ENCODE measurements around the gene TBPL1. TPM values are rescaled to one million over a fixed set of nuclear protein-coding genes. Genes with fewer than 3 reads are reported as not detected.
"Not testable (repeated sequence)": the region's sequence is repeated elsewhere in the genome, so short reads cannot be mapped to it uniquely, and the experiment has no call there.

Gene TBPL1
- total RNA-seq, 1 donor from 2014 or later = 29.3 TPM

DNA sequence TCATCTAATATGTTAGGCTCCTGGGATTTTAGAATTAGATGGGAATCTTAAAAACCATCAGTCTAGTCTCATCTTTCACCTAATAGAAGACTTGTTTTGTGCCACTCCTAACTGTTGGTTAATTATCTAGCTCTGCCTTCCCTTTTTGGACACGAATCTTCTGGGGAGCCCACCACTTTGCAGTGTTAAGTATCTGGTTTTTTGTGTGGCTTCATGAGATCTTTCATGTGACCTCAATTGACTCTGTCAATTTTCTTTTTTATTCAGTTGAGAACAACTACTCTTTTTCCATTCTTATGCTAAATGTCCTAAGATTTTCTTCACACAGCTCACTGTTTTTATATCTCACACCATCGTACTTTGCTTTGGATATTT lies 16.9 kb downstream of the TBPL1 start:
- FAIRE-seq = no peak

DNA sequence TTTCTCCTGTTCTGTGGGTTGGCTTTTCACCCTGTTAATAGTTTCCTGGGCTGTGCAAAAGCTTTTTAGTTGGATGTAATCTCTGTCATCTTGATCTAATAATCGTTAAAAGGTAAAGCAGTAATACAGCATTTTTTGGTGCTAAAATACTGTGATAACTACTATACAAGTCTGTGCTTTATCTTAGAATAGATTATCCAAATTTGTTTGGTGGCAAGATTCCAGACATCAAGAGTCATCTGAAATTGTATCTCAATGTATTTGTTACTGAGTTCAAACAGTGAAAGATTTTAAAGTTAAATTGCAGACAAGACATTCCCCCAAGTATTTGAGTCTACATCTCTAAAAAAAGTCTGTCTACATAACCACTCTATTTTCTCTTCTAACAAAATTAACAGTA lies 18.8 kb downstream of the TBPL1 start:
- no peak for FAIRE-seq
- DNase-seq (ENCODE audit: low spot score in 2 of 2) = no peak

More for the DNA sequence above, 16.9 kb downstream of the TBPL1 start:
- no peak for DNase-seq (ENCODE audit: low spot score in 2 of 2)

DNA sequence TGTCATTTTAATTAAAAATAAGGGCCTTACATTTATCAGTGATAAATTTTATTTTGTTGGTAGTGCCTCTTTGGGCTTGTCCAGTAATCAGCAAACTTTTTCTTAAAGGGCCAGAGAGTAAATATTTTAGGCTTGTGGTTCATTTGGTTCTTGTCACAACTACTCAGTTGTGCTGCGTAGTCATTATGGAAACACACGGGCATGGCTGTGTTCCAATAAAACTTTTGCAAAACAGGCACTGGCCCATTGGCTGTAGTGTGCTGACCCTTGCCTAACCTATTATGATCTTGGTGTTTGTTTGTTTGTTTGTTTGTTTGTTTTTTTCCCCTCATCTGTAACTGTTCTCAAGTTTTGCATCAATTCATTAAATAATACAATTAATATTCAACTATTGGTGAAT lies 19.4 kb downstream of the TBPL1 start:
- no peak for FAIRE-seq
- no peak for DNase-seq (ENCODE audit: low spot score in 2 of 2)

DNA sequence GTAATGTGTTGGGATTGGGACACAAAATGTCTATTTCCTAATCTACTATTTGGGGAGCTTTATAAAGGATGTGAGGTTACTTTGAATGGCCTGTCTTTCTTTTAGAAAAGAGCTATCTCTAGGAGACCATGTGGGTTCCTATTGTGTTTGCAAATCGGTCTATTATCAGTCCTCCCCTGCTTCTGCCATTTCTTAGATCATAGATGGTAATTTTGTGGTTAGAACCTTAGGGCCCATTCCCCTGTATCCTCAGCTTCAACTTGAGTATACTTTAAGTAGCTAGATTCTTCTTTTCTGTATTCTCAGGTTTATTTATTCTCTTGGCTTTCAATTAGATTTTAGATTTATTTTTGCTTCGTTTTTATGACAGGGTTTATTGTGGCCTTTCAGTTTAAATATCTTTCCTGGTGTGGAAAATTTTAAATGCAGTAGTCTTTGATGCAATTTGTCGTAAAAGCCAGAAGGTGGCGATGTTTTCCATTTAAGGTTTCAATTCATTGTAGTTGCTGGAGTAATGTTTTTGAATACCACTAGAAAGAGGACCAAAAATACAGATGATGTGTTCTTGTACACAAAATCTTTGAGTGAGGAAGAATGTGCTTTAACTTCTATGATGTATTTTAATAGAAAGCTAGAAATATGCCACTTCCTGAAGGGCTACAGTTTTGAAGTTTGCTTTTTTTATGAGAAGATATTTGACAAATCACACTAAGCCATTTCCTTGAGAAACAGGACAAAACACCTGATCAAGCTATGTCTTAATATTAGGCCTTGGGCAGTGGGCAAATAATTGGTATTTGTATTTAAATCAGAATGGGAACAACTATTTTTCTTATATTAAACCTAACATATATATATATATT lies 20.3 kb downstream of the TBPL1 start:
- FAIRE-seq = peak; percentile 98
- DNase-seq (ENCODE audit: low spot score in 2 of 2) = peak in 1 of 2 donors; percentile 34

DNA sequence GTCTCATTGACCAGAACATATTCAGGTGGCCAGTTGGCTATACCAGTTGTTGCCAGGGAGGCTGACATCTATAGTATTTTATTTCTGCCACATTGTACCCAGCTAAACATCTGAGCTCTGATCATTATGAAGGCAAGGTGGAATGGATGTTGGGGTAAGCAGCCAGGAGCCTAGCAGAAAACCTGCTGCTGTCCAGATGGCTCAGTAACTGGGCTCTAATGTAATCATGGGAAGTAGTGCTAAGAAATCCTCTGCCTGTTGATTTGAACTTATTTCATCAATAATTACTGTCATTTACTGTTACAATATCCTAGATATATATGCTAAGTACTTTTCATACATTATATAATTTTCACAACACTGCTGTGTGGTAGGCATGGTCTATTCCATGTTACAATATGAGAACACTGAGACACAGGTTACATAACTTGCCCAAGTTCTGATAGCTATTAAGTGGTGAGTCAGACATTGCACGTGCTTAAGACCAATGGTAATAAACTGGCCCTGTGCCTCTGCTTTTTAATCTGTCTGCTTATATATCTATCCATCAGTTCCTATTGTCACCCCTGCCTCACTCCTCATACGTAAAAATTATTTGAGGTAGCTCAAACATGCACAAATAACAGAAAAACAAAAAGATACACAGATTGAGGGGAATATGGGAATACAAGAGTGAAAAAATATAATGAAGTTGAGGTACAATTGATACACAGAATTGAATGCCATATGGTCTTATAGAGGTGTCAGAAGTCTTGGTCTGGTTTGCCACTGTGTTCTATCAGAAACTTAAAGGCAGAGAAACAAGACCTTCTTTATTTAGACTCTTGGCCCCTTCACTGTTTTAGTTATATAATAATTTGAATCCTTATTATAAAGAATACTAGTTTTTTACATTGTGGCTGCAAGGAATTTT lies 25.2 kb downstream of the TBPL1 start:
- FAIRE-seq (peak; percentile 30), DNase-seq (ENCODE audit: low spot score in 2 of 2) (no peak)

DNA sequence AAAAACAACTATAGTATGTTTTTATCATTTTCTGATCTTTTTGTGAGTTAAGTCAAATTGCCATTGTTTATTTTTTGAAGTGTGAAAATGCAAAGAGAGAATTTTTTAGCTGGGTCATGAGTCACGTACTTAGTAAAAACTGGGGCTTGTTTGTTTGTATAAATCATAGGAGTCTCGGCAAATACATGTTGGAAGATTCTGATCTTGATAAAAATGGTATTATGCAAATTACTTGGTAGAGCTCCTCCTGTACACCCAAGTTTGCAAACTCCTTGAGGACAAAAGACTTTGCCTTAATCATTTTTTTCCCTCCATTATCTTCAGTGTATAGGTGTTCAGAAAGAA lies 25.8 kb downstream of the TBPL1 start:
- no peak for FAIRE-seq
- DNase-seq (ENCODE audit: low spot score in 2 of 2) = no peak

DNA sequence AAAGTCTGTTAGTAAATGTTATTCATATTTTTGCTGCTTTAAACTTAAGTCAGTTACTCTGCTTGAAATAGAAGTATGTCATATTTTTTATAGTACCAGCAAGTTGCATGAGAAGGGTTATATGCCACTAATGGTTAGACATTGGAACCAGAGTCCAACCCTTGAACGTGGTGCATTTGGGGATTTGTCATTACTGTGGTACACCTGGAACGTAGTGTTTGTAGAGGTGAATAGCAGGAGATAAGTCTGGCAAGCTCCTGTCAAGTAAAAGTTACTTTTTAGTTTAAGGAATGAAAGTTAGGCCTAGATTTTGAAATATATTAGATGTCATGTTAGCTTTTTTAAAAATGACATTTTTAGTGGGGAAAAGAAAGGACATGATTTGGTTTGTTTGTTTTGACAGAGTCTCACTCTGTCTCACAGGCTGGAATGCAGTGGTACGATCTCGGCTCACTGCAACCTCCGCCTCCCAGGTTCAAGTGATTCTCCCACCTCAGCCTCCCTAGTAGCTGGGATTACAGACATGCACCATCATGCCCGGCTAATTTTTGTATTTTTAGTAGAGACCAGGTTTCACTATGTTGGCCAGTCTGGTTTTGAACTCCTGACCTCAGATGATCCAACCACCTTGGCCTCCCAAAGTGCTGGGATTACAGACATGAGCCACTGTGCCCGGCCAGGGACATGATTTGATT lies 26.4 kb downstream of the TBPL1 start:
- DNase-seq (ENCODE audit: low spot score in 2 of 2); FAIRE-seq: not testable (repeated sequence)

DNA sequence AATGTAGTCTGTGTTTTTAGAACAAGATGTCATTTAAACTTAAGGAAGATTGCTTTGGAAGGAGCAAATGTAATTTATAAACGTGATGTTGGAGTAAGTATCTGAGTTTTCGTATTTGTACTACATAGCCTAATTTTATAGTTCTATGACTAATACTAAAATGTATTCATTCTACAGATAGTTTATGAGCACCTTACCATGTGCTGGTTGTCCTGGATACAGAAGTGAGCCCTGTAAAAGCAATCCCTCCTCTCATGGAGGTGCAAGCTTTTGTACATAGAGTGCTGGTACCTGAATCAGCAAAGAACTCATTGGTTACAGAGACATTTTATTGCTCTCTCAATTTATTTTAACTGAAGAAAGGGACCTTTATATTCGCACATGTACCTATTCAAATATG lies 27.1 kb downstream of the TBPL1 start:
- FAIRE-seq = no peak
- no peak for DNase-seq (ENCODE audit: low spot score in 2 of 2)

DNA sequence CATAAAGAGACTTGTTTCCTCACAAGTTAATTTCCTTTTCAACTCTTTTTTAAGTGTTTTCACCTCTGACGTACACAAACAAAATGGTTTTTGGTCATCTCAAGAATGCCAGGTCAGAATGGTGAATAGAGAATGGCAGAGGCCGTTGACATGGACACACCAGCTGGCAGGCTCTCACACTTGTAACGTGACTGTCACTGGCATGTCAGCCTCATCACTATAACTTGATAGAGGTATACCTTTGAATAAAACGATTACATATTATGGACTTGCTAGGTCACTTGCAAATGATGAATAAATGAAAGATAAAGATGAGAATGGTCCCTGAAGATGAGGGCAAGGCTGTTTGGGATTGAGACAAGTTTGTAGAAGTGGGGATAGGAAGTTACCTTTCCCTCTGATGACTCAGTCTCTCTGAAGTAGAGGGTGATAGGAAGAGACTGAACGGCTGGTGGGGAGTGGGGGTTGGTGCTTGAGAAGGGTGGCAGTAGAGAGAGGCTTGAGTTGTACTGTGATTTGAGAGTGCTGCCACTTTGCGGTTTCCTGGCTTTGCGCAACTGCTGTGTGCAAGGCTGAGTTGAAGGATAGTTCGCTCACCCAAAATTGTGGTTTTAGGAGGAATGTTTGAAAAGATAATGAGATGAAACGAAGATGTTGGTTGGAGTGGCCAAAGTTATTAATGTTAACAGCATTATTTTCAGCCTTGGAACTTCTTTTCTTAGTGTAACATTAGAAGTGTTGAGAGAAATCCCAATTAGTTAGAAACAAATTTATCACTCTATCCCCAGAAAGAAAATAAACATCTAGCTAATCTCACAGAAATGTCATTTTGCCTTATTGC lies 30.3 kb downstream of the TBPL1 start:
- FAIRE-seq (no peak), DNase-seq (ENCODE audit: low spot score in 2 of 2) (no peak)

DNA sequence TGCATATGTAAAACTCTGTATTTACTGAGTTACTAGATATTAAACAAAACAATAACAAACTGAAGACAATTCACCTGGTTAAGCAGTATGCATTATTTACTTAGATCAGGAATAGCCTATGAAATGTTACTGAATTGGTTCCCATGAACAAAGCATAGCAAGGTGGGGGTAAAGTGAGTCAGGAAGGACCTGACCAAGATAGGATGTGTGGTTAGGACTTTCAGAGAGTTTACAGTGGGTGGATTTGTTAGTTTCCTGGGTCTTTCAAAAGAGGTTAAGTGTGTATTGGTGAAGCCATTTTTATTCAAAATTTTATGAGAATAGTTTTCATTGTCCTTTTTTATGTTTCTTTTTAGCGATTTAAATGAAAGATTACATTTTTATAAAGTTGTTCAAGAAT lies 32.9 kb downstream of the TBPL1 start:
- no peak for DNase-seq (ENCODE audit: low spot score in 2 of 2)
- no peak for FAIRE-seq

DNA sequence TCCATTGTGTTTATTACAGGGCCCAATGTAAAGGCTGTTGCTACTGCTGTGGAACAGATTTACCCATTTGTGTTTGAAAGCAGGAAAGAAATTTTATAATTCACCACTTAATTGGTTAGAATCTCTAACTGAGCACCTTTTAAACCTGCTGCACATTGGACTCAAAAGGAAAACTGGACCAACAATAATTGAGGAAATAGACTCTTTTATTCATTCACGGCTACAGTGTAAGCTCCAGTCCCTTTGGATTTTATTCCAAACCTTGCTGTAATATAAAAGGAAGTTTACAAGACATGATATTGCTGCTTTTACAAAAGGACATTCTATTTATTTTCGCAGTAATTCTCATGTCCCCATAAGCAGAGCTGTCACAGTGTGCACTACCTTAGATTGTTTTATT lies 33.9 kb downstream of the TBPL1 start:
- FAIRE-seq = no peak
- DNase-seq (ENCODE audit: low spot score in 2 of 2) = no peak

DNA sequence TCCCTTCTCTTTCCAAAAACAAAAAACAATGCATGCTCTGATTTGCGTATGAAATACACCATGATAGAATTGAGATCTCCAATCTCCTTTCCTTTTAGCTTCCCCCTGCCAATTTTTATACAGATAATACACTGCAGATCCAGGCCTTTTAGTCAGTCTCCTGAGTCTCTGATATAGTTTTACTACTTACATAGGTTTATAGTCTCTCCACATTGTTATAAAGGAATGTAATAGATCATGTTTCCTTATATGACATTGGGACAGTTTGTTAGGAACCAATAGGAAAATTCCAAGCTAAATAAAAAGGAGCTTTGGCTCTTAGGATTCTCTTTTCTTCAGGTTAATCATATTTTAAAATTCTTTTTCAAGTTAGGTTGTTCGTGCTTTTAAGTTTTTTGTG lies 36.5 kb downstream of the TBPL1 start:
- DNase-seq (ENCODE audit: low spot score in 2 of 2) = no peak
- FAIRE-seq = no peak

DNA sequence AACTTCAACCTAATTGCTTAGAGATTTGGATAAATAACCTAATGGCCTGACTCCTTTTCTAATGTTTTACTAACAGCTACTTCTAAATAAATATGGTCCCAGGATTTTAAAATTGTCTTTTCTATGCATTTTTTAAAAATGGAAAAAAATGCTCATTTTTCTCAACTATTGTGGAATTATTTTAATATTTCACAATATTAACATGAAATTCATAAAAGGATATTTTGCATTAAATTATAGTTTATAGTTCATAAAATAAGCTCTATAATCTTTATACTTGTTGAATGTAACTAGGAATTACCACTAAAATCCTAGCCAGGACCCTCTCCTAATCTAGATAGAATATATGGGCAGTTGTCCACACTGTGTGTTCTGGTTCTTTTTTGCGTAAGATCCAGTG lies 37.3 kb downstream of the TBPL1 start:
- FAIRE-seq (peak; percentile 31), DNase-seq (ENCODE audit: low spot score in 2 of 2) (no peak)

DNA sequence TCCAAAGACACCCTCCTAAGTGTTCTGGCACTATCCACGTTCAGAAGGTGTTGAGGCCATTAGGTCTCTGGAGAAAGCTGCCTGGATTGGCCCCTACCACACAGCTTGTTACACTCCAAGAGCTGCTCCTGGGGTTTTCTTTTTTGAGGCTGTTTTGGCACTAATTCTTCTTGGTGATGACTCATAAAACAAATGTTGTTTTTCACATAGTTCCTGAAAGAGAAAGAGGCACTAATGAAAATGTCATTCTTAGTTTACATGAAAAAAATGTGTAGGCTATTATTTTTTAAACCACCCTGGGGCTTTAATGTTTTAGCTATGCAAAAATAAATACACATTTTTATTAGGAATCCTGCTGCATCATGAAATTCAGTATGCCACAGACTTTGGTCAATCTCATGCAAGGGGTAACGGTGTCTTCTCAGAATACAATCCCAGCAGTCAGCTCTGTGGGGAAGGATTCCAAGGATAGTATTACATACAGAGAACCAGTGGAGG lies 38.1 kb downstream of the TBPL1 start:
- DNase-seq (ENCODE audit: low spot score in 2 of 2) = no peak

DNA sequence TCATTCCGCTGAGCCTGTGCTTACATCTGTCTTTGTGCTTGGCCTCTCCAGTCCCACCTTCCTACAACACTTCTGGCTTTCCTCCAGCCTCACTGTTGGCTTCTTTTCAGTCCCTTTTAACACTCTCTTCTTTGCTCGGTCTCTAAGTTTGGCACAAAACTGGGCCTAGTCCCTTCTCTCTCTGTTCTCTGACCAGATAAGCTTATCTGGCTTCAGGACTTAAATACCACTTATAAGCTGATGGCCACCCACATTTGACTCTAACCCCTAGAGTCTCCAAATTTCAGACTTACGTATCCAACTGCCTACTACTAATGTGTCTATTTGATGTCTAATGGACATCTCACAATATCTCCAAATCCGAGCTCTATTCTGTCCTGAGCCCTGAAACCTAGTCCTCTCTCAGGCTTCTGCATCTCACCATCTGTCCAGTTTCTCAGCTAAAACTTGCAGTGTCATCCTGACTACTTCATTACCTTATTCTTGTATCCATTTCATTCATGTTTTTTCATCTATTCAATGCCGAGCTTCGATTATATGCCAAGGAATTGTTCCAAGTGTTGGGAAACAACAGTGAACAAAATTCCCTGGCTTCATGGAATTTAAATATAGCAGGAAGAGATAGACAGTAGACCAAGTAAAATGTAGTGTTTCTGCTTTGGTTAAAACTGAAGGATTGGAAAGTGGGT lies 40.1 kb downstream of the TBPL1 start:
- DNase-seq (ENCODE audit: low spot score in 2 of 2) = no peak
- FAIRE-seq = no peak

More for the DNA sequence above, 38.1 kb downstream of the TBPL1 start:
- no peak for FAIRE-seq

DNA sequence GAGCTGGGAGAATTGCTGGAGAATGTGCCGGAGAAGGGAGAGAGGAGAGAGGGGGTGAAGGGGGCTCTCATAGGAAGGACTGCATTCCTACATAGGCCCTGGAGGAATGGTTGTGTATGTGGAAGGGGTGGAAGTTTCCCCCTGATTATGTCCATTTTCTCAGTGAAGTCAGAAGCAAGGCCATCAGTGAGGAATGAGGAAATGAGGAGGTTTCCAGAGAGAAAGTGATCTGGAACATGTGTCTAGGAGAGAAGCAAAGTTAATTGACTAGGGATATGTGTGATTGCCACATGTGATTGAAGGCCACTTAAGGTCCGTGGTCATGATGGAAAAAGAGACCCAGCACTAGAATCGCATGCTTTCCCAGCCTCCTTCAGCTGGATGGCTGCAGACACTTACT lies 42.3 kb downstream of the TBPL1 start:
- no peak for FAIRE-seq
- no peak for DNase-seq (ENCODE audit: low spot score in 2 of 2)

DNA sequence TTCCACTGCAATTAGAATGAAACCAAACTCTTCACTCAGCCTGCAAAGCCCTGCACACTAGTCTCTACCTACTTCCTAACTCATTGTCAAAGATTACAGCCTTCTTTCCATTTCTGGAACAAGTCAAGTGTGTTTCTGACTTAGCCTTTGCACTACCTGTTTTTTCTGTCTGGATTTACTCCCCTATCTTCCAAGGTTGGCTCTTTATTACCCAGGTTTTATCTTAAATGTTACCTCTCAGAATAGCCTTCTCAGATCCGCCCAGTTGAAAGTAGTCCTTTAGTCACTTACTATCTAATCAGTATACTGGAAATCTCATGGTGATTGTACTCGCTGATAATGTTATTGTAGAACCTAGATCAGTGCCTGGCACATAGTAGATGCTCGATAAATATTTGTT lies 42.7 kb downstream of the TBPL1 start:
- FAIRE-seq (no peak), DNase-seq (ENCODE audit: low spot score in 2 of 2) (no peak)

DNA sequence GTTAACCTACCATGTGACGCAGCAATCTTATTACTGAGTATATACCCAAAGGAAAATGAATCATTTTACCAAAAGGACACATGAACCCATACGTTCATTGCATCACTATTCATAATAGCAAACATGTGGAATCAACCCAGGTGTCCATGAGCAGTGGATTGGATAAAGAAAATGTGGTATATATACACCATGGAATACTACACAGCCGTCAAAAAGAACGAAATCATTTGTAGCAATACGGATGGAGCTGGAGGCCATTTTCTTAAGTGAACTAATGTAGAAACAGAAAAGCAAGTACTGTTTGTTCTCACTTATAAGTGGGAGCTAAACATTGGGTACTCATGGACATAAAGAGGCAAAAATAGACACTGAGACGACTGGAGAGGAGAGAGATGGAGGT lies 44.2 kb downstream of the TBPL1 start:
- FAIRE-seq (no peak), DNase-seq (ENCODE audit: low spot score in 2 of 2) (no peak)

DNA sequence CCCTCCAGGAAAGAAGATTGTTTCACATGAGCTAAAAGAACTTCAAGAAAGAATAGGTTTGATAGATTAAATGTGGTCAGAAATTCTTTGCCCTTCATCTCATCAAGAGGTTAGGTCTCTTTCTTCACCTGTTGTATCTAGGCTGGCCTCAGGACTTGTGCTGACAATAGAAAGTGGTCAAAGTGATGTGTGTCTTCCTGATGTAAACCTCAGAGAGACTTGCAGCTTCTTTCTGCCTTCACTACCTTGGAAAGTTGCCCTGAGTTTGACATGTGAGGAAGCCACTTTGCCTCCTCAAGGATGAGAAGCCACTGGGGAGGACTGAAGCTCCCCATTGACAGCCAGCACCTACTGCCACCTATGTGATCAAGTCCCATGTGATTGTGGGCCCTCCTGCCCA lies 46.3 kb downstream of the TBPL1 start:
- FAIRE-seq = no peak
- DNase-seq (ENCODE audit: low spot score in 2 of 2) = no peak

Measured in frontal cortex (tissue), 4 donors.